ENCODE results near the gene ETV7. TPM values are rescaled to one million over a fixed set of nuclear protein-coding genes. Genes with fewer than 3 reads are reported as not detected.
A peak's percentile ranks its signal among the peaks of the same experiment; 100 is the strongest.
"Not testable (repeated sequence)": the region's sequence is repeated elsewhere in the genome, so short reads cannot be mapped to it uniquely, and the experiment has no call there.

ETV7 gene
- total RNA-seq, 2 experiments from 2014 or later: 0.51 to 0.86 TPM

DNA sequence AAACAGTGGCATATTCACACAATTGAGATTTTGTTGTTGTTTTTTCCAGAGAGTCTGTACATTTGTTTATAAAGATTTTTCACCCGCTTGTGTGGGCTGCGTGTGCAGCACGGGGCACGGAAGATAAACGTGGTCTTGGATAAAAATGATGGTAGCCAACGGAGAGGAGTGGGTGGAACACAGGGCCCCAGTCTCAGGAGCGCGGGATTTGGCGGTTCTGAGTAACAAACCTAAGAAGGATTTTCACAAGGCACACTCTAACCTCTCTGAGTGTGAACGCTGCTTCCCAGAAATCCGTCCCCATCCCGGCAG, 47.2 kb downstream of the ETV7 start:
- intact Hi-C loops (cut with micrococcal nuclease): loop anchor here (2.0 kb wide), 1 partner anchor 21 kb away; no protein-coding TSS in a partner anchor
- ATAC-seq (no peak), DNase-seq (no peak)
- Mint-ChIP-seq H3K9me3 (no peaks in the 10 kb centered on the region), H3K27ac (no peak overlapping the region), H3K36me3 (ENCODE audit: low read depth) (no peaks in the 10 kb centered on the region), H3K27me3 (peaks cover 16% of the 10 kb centered on the region), H3K4me3 (no peak overlapping the region), H3K4me1 (ENCODE audit: low read depth) (peaks cover 12% of the 10 kb centered on the region)
- POLR2A ChIA-PET: no interaction called here
- TF ChIP-seq, protein P1, sequence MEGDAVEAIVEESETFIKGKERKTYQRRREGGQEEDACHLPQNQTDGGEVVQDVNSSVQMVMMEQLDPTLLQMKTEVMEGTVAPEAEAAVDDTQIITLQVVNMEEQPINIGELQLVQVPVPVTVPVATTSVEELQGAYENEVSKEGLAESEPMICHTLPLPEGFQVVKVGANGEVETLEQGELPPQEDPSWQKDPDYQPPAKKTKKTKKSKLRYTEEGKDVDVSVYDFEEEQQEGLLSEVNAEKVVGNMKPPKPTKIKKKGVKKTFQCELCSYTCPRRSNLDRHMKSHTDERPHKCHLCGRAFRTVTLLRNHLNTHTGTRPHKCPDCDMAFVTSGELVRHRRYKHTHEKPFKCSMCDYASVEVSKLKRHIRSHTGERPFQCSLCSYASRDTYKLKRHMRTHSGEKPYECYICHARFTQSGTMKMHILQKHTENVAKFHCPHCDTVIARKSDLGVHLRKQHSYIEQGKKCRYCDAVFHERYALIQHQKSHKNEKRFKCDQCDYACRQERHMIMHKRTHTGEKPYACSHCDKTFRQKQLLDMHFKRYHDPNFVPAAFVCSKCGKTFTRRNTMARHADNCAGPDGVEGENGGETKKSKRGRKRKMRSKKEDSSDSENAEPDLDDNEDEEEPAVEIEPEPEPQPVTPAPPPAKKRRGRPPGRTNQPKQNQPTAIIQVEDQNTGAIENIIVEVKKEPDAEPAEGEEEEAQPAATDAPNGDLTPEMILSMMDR (IDR thresholded peaks at IDR 0.05): no peak
- CTCF ChIA-PET: interaction anchor here (0.7 to 8.7 kb wide), 22 partner anchors 10 to 429 kb away, joined by 3 to 136 read pairs (median 6); no protein-coding TSS in a partner anchor

DNA sequence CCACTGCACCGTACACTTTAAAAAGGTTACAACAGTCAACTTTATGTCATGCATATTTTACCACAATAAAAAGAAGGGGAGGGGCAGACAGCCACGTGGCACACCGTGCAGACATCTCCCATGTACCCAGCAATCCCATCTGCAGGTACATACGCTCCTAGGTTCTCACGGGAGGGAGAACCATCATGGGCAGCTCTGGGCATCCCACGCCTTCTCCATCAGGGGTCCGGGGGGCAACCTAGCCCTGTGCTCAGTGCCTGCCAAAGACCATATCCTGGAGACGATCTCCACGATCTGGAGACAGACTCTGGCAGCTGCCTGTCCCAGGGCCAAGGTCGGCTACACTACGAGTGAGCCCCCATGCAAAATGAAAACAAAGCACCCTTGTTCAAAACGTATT, 48.3 kb downstream of the ETV7 start:
- Mint-ChIP-seq H3K27ac (no peak overlapping the region), H3K27me3 (peaks cover 26% of the 10 kb centered on the region), H3K4me3 (no peak overlapping the region), H3K4me1 (ENCODE audit: low read depth) (peaks cover 12% of the 10 kb centered on the region), H3K36me3 (ENCODE audit: low read depth) (no peaks in the 10 kb centered on the region), H3K9me3 (no peaks in the 10 kb centered on the region)
- ATAC-seq (no peak), DNase-seq (no peak)
- intact Hi-C loops (cut with micrococcal nuclease): no loop called here
- TF ChIP-seq, protein P1 (IDR thresholded peaks at IDR 0.05): no peak
- CTCF ChIA-PET: interaction anchor here (1.0 to 8.7 kb wide), 4 partner anchors 14 to 84 kb away, joined by 3 to 136 read pairs (median 12); no protein-coding TSS in a partner anchor
- POLR2A ChIA-PET: no interaction called here

DNA sequence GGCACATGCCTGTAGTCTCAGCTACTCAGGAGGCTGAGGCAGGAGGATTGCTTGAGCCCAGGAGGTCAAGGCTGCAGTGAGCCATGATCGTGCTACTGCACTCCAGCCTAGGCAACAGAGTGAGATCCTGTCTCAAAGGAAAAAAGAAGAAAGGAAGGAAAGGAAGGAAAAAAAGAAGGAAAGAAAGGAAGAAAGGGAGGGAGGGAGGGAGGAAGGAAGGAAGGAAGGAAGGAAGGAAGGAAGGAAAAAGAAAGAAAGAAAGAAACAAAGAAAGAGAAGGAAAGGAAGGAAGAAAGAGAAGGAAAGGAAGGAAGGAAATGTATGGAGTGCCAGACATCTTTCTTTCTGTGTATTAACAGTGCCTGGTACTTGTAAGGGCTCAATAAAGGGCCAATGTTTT, 49.2 kb downstream of the ETV7 start:
- DNase-seq; intact Hi-C loops (cut with micrococcal nuclease); H3K36me3 Mint-ChIP-seq (ENCODE audit: low read depth); ATAC-seq; H3K4me3 Mint-ChIP-seq; H3K27ac Mint-ChIP-seq; H3K9me3 Mint-ChIP-seq; POLR2A ChIA-PET: not testable (repeated sequence)
- CTCF ChIA-PET: interaction anchor here (8.7 kb wide), 1 partner anchor 20 kb away, joined by 136 read pairs; no protein-coding TSS in a partner anchor
- H3K4me1 Mint-ChIP-seq (ENCODE audit: low read depth): peaks cover 12% of the 10 kb centered on the region
- H3K27me3 Mint-ChIP-seq: peaks cover 26% of the 10 kb centered on the region

DNA sequence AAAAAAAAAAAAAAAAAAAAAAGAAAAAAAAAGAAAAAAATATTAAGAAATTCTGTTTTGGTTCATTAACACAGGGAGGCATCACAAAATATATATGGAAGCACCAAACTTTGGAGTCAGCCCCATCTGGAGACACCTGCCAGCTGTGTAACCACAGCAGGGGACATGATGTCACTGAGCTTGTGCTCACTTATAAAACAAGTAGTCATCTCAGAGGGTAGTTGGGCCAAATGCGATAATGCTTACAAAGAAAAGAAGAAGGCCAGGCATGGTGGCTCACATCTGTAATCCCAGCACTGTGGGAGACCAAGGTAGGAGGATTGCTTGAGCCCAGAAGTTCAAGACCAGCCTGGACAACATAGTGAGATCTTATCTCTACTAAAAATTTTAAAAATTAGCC, 49.7 kb downstream of the ETV7 start:
- Mint-ChIP-seq H3K27me3 (peaks cover 26% of the 10 kb centered on the region), H3K36me3 (ENCODE audit: low read depth) (no peaks in the 10 kb centered on the region), H3K9me3 (no peaks in the 10 kb centered on the region), H3K27ac (no peak overlapping the region), H3K4me1 (ENCODE audit: low read depth) (peaks cover 12% of the 10 kb centered on the region), H3K4me3 (no peak overlapping the region)
- CTCF ChIA-PET: interaction anchor here (8.7 kb wide), 1 partner anchor 20 kb away, joined by 136 read pairs; no protein-coding TSS in a partner anchor
- intact Hi-C loops (cut with micrococcal nuclease): no loop called here
- ATAC-seq (no peak), DNase-seq (peak; percentile 16)
- TF ChIP-seq, protein P1 (IDR thresholded peaks at IDR 0.05): no peak
- POLR2A ChIA-PET: no interaction called here

DNA sequence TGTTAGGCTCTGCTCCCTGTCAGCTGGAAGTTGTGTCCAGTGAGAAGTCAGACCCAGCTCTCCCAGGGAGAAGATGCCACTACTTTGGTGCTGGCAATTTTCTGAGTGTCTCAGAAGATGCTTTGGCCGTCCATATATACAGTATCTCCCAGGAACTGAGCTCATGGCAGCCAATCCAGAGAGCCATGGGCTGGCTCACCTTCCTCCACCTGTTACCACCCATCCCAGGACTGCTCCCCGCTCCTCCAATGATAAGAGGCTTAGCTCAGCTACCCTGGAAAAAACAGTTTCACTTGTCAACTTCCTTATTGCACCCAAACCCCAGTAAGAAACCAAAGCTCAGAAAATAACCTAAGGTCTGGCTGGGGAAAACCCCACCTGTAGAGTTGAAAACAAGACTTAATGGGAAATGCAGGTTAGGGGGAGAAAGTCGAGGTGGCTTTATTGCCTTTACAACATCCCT, 50.7 kb downstream of the ETV7 start, which contains the start of gene BNIP5:
Gene BNIP5, minus strand, starts transcription at position 110 of the 463 bp plus-strand sequence. CDS start 6,198 bp downstream, outside the sequence.
- no peak for DNase-seq
- TF ChIP-seq, protein P1 (IDR thresholded peaks at IDR 0.05): no peak
- ChIA-PET CTCF (interaction anchor here (1.3 to 8.7 kb wide), 2 partner anchors 21 to 35 kb away, joined by 4 to 136 read pairs; no protein-coding TSS in a partner anchor), POLR2A (interaction anchor here (1.0 to 1.2 kb wide), 2 partner anchors 10 to 107 kb away, joined by 3 read pairs; no protein-coding TSS in a partner anchor)
- Mint-ChIP-seq H3K27ac (peak within 1 kb of the TSS; percentile 33), H3K27me3 (peaks cover 31% of the 10 kb centered on the region), H3K4me3 (no peak within 1 kb of the TSS), H3K36me3 (ENCODE audit: low read depth) (no peaks in the 10 kb centered on the region), H3K4me1 (ENCODE audit: low read depth) (peaks cover 12% of the 10 kb centered on the region), H3K9me3 (no peaks in the 10 kb centered on the region)
- intact Hi-C loops (cut with micrococcal nuclease): no loop called here
- peak; percentile 45 for ATAC-seq

All from activated CD8-positive, alpha-beta T cell treated with anti-CD3 and anti-CD28 coated beads for 36 hours (primary cell).